GM15510 (cell line): ENCODE measurements around the gene ZFP1.

Source experiments
- POLR2A ChIP-seq: IDR thresholded peaks from 3 replicates; pipeline ENCODE4 v1.6.1; 2011; ENCODE audit warnings: borderline replicate concordance; ENCODE audit not compliant: insufficient read length; ENCODE audit errors: extremely low read depth

ZFP1 gene

DNA sequence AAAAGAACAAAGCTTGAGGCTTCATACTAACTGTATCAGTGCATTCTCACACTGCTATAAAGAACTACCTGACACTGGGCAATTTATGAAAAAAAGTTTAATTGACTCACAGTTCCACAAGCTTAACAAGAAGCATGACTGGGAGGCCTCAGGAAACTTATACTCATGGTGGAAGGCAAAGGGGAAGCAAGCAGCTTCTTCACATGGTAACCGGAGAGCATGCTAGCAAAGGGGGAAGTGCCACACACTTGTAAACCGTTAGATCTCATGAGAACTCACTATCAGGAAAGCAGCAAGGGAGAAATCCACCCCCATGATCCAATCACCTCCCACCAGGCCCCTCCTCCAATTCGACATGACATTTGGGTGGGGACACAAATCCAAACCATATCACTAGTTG is 33.3 kb downstream of the ZFP1 start:
- no peak for TF ChIP-seq POLR2A

DNA sequence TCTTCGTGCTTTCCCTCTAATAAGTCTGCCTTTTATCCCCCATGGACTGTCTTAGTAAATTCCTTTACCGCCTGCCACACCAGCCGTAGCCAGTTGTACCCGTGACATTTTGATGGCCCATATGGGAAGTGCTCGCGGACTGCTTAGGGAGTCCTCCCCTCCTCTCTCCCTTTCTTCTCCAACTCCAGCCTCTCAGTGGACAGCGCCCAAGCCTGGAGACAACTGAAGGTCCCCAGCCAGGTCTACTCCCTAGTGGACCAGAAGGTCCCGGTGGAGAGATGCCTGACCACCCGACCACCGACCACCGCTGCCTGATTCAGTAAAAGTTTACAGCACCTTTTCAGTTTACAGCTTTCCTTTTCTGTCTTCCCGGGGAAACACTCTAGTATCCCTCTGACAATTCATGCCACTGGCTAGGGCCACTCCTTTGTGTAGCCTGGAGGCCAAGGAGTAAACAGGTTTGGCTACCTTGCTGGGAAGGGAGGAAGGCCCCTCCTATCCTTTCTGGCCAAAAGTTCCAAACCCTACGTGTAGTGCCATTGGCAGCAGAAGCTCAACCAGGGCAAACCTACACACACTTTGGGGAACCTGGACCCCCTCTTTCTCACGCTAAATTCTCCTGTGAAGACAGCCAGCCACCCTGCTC is 40.6 kb downstream of the ZFP1 start:
- TF ChIP-seq POLR2A, result no peak

DNA sequence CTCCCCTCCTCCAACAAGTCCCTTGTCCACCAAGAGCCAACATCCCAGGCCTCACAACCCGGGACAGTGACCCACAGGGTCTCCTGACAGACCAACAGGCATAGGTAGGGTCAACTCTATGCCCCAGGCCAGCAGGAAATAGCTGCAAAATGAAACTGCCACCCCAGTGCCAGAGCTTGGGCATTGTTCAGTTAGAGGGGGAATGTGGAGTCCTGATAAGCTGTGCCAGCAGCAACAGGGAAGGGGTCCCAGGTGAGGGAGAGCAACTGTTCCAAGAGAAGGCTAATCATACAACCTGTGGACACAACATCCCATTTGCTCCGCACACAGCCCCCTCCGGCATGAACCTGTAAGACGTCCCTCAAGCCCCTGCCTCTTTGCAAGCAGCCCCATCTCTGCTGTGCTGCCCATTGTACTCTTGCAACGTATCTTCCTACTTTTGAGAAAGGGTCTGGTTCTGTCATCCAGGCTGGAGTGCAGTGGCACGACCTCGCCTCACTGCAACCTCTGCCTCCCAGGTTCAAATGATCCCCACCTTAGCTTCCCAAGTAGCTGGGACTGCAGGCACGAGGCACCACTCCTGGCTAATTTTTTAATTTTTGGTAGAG is 41.4 kb downstream of the ZFP1 start:
- no peak for TF ChIP-seq POLR2A

DNA sequence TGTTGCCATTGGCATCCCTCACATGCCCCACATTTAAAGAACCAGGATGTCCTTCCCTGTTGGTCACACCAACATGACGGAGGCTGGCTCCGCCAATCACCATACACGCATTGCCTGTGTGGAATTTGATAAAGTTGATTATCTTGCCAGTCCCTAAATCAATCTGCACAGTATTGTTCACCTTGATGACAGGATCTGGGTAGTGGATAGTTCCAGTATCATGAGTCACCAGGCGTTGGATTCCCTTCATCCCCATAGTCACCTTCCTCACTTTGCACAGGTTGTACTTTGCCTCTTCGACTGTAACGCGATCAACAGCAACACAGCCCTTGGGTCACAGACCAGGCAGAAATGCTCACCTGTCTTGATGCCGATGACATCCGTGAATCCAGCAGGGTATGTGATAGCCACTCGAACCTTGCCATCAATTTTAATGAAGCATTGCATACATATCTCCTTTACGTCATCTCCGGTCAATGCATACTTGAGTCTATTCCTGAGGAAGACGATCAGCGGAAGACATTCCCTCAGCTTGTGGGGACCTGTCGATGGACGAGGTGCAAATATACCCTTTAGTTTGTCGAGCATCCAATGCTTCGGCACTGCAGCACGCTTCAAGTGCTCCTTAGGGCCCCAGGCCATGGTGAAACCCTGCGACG is 44.4 kb downstream of the ZFP1 start:
- TF ChIP-seq POLR2A, result no peak

DNA sequence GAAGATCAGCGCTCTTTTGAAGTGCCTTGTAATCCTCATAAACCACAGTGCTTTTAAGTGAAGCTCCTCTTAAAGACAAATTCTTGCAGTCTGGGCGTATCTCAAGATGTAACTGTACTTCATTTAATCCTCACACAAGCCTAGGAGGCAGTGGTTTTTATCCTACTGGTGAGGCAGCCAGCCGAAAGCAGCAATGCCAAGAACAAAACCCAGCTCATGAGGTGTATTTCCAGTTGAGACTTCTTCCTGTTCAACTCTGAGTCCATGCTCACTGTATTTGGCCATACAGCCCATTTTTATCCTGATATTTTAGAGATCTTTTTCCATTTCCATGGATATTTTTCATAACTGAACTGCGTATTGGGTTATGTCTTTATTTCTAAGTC is 44.9 kb downstream of the ZFP1 start:
- TF ChIP-seq POLR2A, result no peak

DNA sequence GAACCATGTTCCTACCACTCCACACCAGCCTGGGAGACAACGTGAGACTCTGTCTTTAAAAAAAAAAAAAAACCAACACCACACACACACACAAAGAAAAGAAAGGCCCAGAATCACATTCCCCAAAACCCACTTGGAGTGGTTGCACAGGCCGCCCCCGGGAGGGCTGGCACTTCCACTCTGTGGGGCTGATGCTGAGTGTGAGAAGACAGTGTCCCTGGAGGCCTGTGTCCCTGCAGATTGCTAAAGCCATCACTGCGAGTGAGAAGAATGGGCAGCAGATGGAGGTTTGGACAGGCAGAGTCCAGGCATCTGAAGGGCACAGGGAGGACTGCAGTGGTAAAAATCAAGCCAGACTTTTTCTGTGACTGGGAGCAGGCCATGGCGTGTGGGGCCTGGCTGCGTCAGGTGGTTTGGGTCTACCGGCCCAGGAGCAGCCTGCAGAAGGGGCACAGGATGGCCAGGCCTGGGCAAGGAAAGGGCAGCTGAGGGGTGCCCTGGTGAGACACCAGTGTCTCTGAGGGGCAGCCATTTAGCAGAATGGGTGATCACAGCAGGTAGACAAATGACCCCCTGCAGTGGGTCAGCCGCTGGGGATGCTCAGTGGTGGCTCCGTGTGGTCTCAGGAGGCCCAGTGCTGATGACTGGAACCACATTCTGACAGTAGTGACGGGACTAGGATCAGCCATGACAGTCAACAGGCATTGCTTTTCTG is 45.6 kb downstream of the ZFP1 start:
- no peak for TF ChIP-seq POLR2A

DNA sequence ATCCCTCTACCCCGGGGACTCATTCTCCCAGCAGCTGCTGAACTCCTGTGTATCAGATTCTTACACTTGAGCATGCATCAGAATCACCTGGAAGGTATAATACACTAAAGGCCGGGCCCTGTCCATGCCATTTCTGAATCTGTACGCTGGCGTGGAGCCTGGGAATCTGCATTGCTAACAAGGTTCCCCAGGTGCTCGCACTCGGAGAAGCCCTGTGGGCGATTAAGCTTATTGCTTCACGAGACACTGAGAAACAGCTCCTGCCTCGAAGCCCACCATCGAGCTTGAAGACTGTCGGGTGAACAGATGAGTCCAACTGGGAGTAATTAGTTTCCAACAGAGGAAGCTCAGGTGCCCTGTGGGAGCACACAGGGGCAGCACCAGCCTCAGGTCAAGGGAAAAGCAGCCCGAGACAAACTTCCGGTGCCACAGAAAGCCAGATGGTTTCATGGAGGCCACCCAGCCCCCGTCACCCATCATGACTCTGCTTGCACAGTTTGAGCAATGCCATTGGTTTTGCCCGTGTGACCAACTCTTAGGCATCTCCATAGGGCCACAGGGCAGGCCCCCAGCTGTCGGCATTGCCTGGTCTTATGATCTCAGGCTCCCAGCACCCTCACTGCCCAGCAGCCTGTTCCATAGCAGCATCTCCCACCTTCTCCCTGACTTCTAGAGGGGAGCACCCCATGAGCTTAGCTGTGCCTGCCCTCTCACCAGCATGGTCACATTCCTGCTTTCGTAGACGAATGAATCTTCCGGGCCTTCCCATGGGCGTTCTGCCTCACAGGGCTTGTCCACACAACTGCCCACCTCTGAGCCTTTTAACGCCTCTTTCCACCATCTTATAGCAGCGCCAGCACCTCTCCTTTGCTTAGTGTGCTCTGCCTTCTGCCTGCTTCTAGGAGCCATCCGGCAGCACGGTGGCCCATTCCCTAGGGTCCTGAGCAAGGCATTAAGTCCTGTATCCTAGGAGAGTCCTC is 47.8 kb downstream of the ZFP1 start:
- no peak for TF ChIP-seq POLR2A

DNA sequence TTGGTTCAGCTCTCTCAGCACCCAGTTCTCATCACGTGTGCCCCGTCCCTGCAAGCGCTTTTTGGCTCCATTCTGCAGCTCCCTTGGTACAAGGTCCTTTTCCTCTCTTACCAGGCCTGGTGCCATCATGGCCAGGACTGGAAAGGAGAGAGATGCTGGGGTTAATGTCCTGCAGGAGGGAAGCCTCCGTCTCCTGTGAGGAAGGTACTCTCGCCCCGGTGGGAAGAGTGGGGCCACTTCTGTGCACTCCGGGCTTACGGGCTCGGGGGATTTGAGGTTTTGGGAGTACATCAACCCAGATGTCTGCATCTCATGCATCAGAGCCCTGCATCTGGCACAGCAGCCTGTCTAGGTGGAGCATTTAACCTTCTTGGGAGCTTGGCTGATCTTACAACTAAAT is 48.5 kb downstream of the ZFP1 start:
- TF ChIP-seq POLR2A, result no peak

DNA sequence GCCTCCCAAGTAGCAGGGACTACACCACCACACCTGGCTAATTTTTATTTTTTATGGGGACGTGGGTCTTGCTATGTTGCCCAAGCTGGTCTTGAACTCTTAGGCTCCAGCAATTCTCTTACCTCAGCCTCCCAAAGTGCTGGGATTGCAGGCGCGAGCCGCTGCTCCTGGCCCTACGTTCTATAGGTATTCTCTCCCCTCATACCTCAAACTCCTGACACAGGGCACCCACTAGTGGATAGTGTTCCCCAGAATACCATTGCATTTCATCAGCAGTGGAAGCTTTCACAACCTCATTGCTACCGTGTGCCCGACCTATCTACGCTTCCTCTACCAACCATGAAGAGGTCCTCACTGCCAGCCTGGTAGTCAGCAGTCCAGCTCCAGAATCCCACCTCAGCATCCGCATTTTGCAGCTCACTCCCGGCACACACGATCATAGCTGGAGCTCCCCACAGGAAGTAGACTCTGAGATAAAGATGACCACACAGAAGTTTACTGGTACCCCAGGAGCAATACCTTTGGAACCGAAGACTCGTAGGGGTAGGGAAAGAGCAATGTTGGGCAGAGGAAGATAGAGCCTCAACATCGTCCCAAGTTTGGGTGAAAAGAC is 49.3 kb downstream of the ZFP1 start:
- no peak for TF ChIP-seq POLR2A

DNA sequence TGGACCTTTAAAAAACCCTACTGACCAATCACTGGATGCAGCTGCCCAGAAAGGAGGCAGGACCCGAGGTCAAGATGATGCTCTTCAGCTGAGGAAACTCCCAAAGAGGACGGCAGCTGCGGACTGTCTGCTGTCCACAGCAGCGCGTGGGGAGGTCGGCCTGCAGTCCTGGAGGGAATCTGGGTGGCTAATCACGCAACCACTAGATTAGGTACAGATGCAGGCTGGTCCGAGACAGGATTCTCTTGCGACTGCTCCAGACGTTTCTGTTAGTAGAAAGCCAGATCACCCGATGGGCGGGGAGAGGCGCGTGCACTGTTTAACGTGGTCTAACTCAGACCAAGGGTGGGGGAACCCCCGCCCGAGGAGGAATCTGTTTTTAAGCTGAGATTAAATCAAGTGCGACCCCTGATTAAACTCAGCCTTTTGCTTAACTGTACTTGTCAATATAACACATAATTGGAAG is 49.8 kb downstream of the ZFP1 start:
- no peak for TF ChIP-seq POLR2A

DNA sequence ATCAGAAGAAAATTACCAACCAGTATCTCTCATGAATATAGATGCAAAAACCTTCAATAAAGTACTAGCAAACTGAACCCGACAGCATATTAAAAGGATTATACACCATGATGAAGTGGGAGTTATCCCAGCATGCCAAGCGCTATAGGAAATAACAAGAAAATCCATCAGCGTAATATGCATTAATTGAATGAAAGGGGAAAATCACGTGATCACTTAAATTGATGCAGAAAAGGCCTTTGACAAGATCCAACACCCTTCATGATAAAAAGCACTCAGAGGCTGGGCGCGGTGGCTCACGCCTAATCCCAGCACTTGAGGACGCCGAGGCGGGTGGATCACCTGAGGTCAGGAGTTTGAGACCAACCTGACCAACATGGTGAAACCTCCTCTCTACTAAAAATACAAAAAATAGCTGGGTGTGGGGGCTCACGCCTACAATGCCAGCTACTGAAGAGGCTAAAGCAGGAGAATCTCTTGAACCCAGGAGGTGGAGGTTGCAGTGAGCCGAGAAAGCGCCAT is 53.8 kb downstream of the ZFP1 start:
- TF ChIP-seq POLR2A, result no peak

DNA sequence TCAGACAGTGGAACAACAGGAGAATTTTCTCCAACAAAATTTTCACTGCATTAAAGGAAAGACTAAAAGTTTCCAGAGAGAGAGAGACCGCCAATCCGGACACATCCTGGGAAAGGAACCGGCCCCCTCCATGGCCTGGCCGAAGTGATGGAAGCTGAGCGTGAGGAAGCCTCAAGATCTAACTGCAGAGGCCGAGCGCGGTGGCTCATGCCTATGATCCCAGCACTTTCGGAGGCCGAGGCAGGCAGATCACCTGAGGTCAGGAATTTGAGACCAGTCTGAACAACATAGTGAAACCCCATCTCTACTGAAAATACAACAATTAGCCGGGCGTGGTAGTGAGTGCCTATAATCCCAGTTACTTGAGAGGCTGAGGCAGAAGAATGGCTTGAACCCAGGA is 54.8 kb downstream of the ZFP1 start:
- no peak for TF ChIP-seq POLR2A

DNA sequence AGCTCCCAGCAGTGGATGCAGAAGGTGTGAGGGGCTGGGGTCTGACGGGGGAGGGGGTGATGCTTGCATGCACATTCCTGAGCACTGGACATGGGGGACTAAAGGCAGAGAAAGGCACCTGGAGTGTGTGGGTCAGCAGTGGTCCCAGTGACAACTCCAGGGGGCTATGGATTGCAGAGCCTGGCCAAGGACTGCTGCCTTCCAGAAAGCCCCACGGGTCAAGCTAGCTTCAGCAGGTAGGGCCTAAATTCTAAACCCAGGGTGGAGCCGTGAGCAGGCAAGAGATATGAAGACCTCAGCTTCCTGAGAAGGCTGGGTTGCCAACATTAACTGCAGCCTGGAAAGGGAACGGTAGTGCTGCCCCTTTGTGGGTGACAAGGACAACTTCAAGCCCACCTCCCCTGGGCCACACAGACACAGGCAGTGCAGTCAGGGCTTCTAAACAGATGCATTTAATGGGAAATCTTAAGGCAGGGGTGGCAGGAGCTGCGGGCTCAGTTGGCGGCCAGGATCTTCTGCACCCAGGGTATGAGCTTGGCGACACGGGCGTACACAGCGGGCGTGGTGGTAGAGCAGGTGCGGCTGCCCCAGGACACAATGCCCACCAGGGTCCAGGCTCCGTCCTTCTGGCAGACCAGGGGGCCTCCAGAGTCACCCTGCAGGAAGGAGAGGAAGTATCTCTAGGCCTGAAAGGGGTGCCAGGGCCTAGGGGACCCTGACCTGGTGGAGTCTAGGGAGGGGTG is 55.5 kb downstream of the ZFP1 start:
- no peak for TF ChIP-seq POLR2A
